GM12878 (cell line): ENCODE measurements around the gene PYGM.

ENCODE experiments used
- REST ChIP-seq: IDR thresholded peaks from 2 replicates; pipeline ENCODE4 v1.6.1; 2012; ENCODE audit warnings: mild to moderate bottlenecking, low read depth, low read length
- ZNF217 ChIP-seq: fragments of 450-650 bp; IDR thresholded peaks from 2 replicates; pipeline ENCODE4 v1.6.1; 2017; ENCODE audit warnings: antibody characterized with exemption, mild to moderate bottlenecking

- TF ChIP-seq REST (no peak), ZNF217 (no peak)
Measured at GRCh38 chr11:64788321-64789215, 28.8 kb upstream of the PYGM start.
